Esophagus squamous epithelium (tissue), 5 donors: ENCODE data around the gene THAP3. TPM values are rescaled to one million over a fixed set of nuclear protein-coding genes. Genes with fewer than 3 reads are reported as not detected.

ENCODE experiments used
- DNase-seq: peaks from one replicate; lab custom pipeline; 2025; lab: John Stamatoyannopoulos, UW
- H3K27ac ChIP-seq, 4 donors: fragments of 200-600 bp; sonication (generic); one replicate each; pipeline ENCODE4 v1.5.1; 2016 to 2019; ENCODE audit warnings: mild to moderate bottlenecking in 1 of 4
- H3K27me3 ChIP-seq, 4 donors: fragments of 200-600 bp; sonication (generic); 1 replicate in 3 of 4; 2 replicates in 1 of 4; pipeline versions ENCODE4 v1.5.1 to v1.6.0; 2017 to 2021; ENCODE audit warnings: antibody characterized with exemption in 1 of 4
- H3K36me3 ChIP-seq, 3 donors: fragments of 200-600 bp; sonication (generic); one replicate each; pipeline ENCODE4 v1.5.1; 2016 to 2019
- H3K4me1 ChIP-seq, 3 donors: fragments of 200-600 bp; sonication (generic); one replicate each; pipeline ENCODE4 v1.5.1; 2017 to 2019
- H3K4me3 ChIP-seq, 4 donors: fragments of 200-600 bp; sonication (generic); 1 replicate in 3 of 4; 2 replicates in 1 of 4; pipeline ENCODE4 v1.5.1; 2016 to 2019; ENCODE audit warnings: mild to moderate bottlenecking in 2 of 4, moderate library complexity in 1 of 4
- H3K9me3 ChIP-seq, 3 donors: fragments of 200-600 bp; sonication (generic); one replicate each; pipeline ENCODE4 v1.5.1; 2016 to 2019
- POLR2A ChIP-seq, 4 donors: fragments of 450-650 bp; IDR thresholded peaks; one replicate each; pipeline ENCODE4 v1.6.1; 2017; ENCODE audit warnings: antibody characterized with exemption in 4 of 4, mild to moderate bottlenecking in 4 of 4, moderate library complexity in 3 of 4
- whole genome bisulfite sequencing, 2 donors: methylation state at CpG; one replicate each; pipeline ENCODE4 v1.1.5; 2018; 5-methylcytosine and 5-hydroxymethylcytosine counted together
- intact Hi-C: fragments of 100-400 bp; cut with DNase I; formaldehyde crosslinking; loops from one replicate; pipeline ENCODE4 v1.15.0; 2022
- total RNA-seq, 4 donors: library from RNA; depleted of rRNA; stranded (reverse); fragments of >200 nt; gene quantifications; one replicate each; pipeline ENCODE4 v1.1.0, GENCODE V29; 2016
- TF ChIP-seq, protein P1 (sequence below), 6 experiments: fragments of 450-650 bp in 4 of 6; fragments of 200-600 bp in 2 of 6; sonication (generic) in 2 of 6; IDR thresholded peaks; one replicate each; pipeline ENCODE4 v1.5.1; 2016 to 2019; ENCODE audit warnings: antibody characterized with exemption in 6 of 6, mild to moderate bottlenecking in 4 of 6, moderate library complexity in 4 of 6
- donor health status: DM: yes; HTN: yes; CAD: no.

Gene THAP3
- total RNA-seq, 4 donors from 2014 or later: 4.8 to 17.1 (median 13.3) TPM

GRCh38 chr1:6674771-6675170 lies 50.1 kb downstream of the THAP3 start:
- TF ChIP-seq POLR2A (IDR thresholded peaks at IDR 0.05): no peak
- TF ChIP-seq, protein P1, sequence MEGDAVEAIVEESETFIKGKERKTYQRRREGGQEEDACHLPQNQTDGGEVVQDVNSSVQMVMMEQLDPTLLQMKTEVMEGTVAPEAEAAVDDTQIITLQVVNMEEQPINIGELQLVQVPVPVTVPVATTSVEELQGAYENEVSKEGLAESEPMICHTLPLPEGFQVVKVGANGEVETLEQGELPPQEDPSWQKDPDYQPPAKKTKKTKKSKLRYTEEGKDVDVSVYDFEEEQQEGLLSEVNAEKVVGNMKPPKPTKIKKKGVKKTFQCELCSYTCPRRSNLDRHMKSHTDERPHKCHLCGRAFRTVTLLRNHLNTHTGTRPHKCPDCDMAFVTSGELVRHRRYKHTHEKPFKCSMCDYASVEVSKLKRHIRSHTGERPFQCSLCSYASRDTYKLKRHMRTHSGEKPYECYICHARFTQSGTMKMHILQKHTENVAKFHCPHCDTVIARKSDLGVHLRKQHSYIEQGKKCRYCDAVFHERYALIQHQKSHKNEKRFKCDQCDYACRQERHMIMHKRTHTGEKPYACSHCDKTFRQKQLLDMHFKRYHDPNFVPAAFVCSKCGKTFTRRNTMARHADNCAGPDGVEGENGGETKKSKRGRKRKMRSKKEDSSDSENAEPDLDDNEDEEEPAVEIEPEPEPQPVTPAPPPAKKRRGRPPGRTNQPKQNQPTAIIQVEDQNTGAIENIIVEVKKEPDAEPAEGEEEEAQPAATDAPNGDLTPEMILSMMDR (IDR thresholded peaks at IDR 0.05): no peak
- DNase-seq: no peak
- Histone ChIP-seq H3K27me3 (no peaks in the 10 kb centered on the region), H3K27ac (no peak overlapping the region), H3K4me3 (no peak overlapping the region), H3K36me3 (peaks cover 0 to 85% (median 10%) of the 10 kb centered on the region in 3 donors), H3K9me3 (no peaks in the 10 kb centered on the region), H3K4me1 (no peaks in the 10 kb centered on the region)
- WGBS, 2 donors: 90 to 100% methylated on average over 1 of the region's 1 CpG
- intact Hi-C loops: no loop called here

GRCh38 chr1:6675941-6676340 lies 51.3 kb downstream of the THAP3 start:
- H3K4me1 ChIP-seq: no peaks in the 10 kb centered on the region
- WGBS, 2 donors: 90 to 95% methylated on average over 2 of the region's 2 CpGs
- TF ChIP-seq, protein P1 (IDR thresholded peaks at IDR 0.05): no peak
- TF ChIP-seq POLR2A (IDR thresholded peaks at IDR 0.05): no peak
- H3K36me3 ChIP-seq: peaks cover 0 to 93% (median 10%) of the 10 kb centered on the region in 3 donors
- no peaks in the 10 kb centered on the region for H3K9me3 ChIP-seq
- DNase-seq: no peak
- intact Hi-C loops: no loop called here
- no peaks in the 10 kb centered on the region for H3K27me3 ChIP-seq
- no peak overlapping the region for H3K4me3 ChIP-seq
- H3K27ac ChIP-seq: no peak overlapping the region

Other genes with a start within 250 kb of the THAP3 start
- 10 to 100 TPM; 23.5 to 50.7 (median 39.0) TPM for gene ACOT7, start 231.1 kb upstream of the THAP3 start, total RNA-seq
- 10 to 100 TPM; 40.5 to 51.9 (median 50.2) TPM for gene HES2, start 204.9 kb upstream of the THAP3 start, total RNA-seq
- gene ESPN, start 200.1 kb upstream of the THAP3 start, total RNA-seq: 10 to 100 TPM; 14.5 to 22.2 (median 18.6) TPM
- gene TNFRSF25, start 158.7 kb upstream of the THAP3 start, total RNA-seq: 10 to 100 TPM; 22.1 to 47.3 (median 34.3) TPM
- gene PLEKHG5, start 133.2 kb upstream of the THAP3 start, total RNA-seq: 10 to 100 TPM; 24.3 to 37.8 (median 32.6) TPM
- 10 to 100 TPM; 13.0 to 36.4 (median 22.3) TPM for gene NOL9, start 70.4 kb upstream of the THAP3 start, total RNA-seq
- gene TAS1R1, start 69.6 kb upstream of the THAP3 start, total RNA-seq: not detected
- gene ZBTB48, start 44.9 kb upstream of the THAP3 start, total RNA-seq: 10 to 100 TPM in 3 of 4 donors, 1 to 10 TPM in 1; 7.2 to 26.0 (median 16.0) TPM
- 10 to 100 TPM; 45.9 to 68.1 (median 55.1) TPM for gene KLHL21, start 22.0 kb upstream of the THAP3 start, total RNA-seq
- 10 to 100 TPM in 1 of 4 donors, 1 to 10 TPM in 3; 6.7 to 12.1 (median 8.7) TPM for gene PHF13, start 11.1 kb upstream of the THAP3 start, total RNA-seq
- gene DNAJC11, start 76.9 kb downstream of the THAP3 start, total RNA-seq: 10 to 100 TPM; 27.1 to 41.5 (median 34.7) TPM
- 10 to 100 TPM; 31.3 to 77.4 (median 45.9) TPM for gene CAMTA1, start 160.6 kb downstream of the THAP3 start, total RNA-seq